ENCODE data around the gene TBL1X. TPM values are rescaled to one million over a fixed set of nuclear protein-coding genes. Genes with fewer than 3 reads are reported as not detected.

Gene TBL1X
- total RNA-seq, 1 experiment from 2014 or later = 14.6 TPM

DNA sequence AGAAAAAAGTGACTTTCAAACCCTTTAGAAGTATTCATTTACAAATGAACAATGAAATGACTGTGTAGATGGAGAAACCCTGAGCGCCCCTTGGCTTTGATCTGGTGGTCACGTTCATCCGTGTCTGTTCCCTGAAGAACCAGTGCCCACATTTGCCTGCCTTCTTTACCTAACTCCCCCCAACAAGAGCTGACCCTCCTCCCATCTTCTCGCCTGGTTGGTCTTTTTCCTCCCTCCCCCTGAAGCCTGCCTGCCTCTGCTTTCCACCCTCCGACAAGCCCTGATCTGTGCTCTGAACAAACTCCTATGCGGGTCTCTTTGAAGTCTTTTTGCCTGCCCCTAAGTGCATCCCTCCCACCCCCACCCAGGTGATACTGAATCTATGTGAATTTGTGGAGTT lies 18.5 kb downstream of the TBL1X start:
- in situ Hi-C loops (cut with HindIII; ENCODE audit: low pct_unique_long_range_greater_than_20kb, low sequenced_read_pairs) = no loop called here
- TF ChIP-seq SIN3A (IDR thresholded peaks at IDR 0.05; ENCODE audit: borderline replicate concordance, insufficient read depth, low read depth, low read length) (no peak), POLR2AphosphoS5 (IDR thresholded peaks at IDR 0.05; ENCODE audit: low read depth, low read length) (no peak), TCF7L2 (IDR thresholded peaks at IDR 0.05; ENCODE audit: low read depth, low read length) (no peak)
- TF ChIP-seq, protein P1, sequence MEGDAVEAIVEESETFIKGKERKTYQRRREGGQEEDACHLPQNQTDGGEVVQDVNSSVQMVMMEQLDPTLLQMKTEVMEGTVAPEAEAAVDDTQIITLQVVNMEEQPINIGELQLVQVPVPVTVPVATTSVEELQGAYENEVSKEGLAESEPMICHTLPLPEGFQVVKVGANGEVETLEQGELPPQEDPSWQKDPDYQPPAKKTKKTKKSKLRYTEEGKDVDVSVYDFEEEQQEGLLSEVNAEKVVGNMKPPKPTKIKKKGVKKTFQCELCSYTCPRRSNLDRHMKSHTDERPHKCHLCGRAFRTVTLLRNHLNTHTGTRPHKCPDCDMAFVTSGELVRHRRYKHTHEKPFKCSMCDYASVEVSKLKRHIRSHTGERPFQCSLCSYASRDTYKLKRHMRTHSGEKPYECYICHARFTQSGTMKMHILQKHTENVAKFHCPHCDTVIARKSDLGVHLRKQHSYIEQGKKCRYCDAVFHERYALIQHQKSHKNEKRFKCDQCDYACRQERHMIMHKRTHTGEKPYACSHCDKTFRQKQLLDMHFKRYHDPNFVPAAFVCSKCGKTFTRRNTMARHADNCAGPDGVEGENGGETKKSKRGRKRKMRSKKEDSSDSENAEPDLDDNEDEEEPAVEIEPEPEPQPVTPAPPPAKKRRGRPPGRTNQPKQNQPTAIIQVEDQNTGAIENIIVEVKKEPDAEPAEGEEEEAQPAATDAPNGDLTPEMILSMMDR (IDR thresholded peaks at IDR 0.05) = no peak
- TF ChIP-seq, protein P2, sequence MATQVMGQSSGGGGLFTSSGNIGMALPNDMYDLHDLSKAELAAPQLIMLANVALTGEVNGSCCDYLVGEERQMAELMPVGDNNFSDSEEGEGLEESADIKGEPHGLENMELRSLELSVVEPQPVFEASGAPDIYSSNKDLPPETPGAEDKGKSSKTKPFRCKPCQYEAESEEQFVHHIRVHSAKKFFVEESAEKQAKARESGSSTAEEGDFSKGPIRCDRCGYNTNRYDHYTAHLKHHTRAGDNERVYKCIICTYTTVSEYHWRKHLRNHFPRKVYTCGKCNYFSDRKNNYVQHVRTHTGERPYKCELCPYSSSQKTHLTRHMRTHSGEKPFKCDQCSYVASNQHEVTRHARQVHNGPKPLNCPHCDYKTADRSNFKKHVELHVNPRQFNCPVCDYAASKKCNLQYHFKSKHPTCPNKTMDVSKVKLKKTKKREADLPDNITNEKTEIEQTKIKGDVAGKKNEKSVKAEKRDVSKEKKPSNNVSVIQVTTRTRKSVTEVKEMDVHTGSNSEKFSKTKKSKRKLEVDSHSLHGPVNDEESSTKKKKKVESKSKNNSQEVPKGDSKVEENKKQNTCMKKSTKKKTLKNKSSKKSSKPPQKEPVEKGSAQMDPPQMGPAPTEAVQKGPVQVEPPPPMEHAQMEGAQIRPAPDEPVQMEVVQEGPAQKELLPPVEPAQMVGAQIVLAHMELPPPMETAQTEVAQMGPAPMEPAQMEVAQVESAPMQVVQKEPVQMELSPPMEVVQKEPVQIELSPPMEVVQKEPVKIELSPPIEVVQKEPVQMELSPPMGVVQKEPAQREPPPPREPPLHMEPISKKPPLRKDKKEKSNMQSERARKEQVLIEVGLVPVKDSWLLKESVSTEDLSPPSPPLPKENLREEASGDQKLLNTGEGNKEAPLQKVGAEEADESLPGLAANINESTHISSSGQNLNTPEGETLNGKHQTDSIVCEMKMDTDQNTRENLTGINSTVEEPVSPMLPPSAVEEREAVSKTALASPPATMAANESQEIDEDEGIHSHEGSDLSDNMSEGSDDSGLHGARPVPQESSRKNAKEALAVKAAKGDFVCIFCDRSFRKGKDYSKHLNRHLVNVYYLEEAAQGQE (IDR thresholded peaks at IDR 0.05; ENCODE audit: insufficient read depth in 1 of 2, low read depth in 2 of 2, low read length in 1 of 2) = no peak
- CTCF ChIA-PET = no interaction called here
- ATAC-seq (no peak), DNase-seq (ENCODE audit: low read depth, low spot score) (no peak)
- POLR2A ChIA-PET = no interaction called here
- H3K27me3 ChIP-seq (ENCODE audit: control insufficient read depth, insufficient read depth, low read length) = no peaks in the 10 kb centered on the region
- intact Hi-C loops (cut with micrococcal nuclease; ENCODE audit: unreplicated experiment) = no loop called here
- no peaks in the 10 kb centered on the region for H3K4me1 ChIP-seq (ENCODE audit: control insufficient read depth, insufficient read depth, low read length)
- no peak overlapping the region for H3K4me3 ChIP-seq (ENCODE audit: low read depth in 2 of 2, low read length in 2 of 2)
- H3K36me3 ChIP-seq (ENCODE audit: control insufficient read depth, insufficient read depth, low read length) = no peaks in the 10 kb centered on the region; the same call in 1 of the 2 replicates
- H3K27ac ChIP-seq (ENCODE audit: low read length) = no peak overlapping the region
- no peaks in the 10 kb centered on the region for H3K9me3 ChIP-seq (ENCODE audit: control insufficient read depth, insufficient read depth, low read depth, low read length)
- no TSS peak for BruUV-seq (replicated peaks)

DNA sequence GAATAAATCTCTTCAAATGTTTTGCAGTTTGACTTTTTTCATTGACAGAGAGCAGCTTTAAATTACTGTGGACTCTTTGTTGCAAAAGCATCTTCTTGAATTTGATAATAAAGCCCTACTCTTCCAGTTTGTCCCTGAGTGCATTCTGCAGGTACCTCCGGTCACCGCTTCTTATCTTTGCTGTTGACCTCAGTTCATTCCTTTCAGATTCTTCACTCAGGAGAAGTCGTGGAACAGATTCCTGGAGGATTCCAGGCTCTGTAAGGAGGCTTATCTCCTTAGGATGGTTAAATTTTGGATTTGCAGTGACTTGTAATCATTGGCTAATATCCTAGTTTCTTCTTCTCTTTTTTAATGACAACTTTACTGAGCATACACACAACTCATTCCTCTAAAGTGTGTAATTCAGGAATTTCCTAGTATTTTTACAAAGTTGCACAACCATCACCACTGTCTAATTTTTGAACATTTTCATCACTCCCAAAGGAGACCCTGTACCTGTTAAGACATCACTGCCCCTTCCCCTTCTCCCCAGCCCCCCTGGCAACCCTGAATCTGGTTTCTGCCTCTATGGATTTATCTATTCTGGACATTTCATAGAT lies 22.0 kb downstream of the TBL1X start:
- H3K9me3 ChIP-seq (ENCODE audit: control insufficient read depth, insufficient read depth, low read depth, low read length) = no peaks in the 10 kb centered on the region
- no peak for DNase-seq (ENCODE audit: low read depth, low spot score)
- H3K27ac ChIP-seq (ENCODE audit: low read length) = no peak overlapping the region
- no peaks in the 10 kb centered on the region for H3K27me3 ChIP-seq (ENCODE audit: control insufficient read depth, insufficient read depth, low read length)
- H3K4me3 ChIP-seq (ENCODE audit: low read depth in 2 of 2, low read length in 2 of 2) = no peak overlapping the region
- no TSS peak for BruUV-seq (replicated peaks)
- ChIA-PET POLR2A (no interaction called here), CTCF (no interaction called here)
- ATAC-seq = no peak
- intact Hi-C loops (cut with micrococcal nuclease; ENCODE audit: unreplicated experiment) = no loop called here
- in situ Hi-C loops (cut with HindIII; ENCODE audit: low pct_unique_long_range_greater_than_20kb, low sequenced_read_pairs) = no loop called here
- TF ChIP-seq TCF7L2 (IDR thresholded peaks at IDR 0.05; ENCODE audit: low read depth, low read length) = no peak
- TF ChIP-seq SIN3A (IDR thresholded peaks at IDR 0.05; ENCODE audit: borderline replicate concordance, insufficient read depth, low read depth, low read length) = no peak
- TF ChIP-seq, protein P2 (IDR thresholded peaks at IDR 0.05; ENCODE audit: insufficient read depth in 1 of 2, low read depth in 2 of 2, low read length in 1 of 2) = no peak
- TF ChIP-seq, protein P1 (IDR thresholded peaks at IDR 0.05) = no peak
- TF ChIP-seq POLR2AphosphoS5 (IDR thresholded peaks at IDR 0.05; ENCODE audit: low read depth, low read length) = no peak
- H3K36me3 ChIP-seq (ENCODE audit: control insufficient read depth, insufficient read depth, low read length) = no peaks in the 10 kb centered on the region
- no peaks in the 10 kb centered on the region for H3K4me1 ChIP-seq (ENCODE audit: control insufficient read depth, insufficient read depth, low read length)
